SHP77 treated with DMSO at 0.1 percent for 48 hours (cell line): ENCODE results near the gene ACOXL.
"Not testable (repeated sequence)": the region's sequence is repeated elsewhere in the genome, so short reads cannot be mapped to it uniquely, and the experiment has no call there.

Source experiments
- DNase-seq: peaks from one replicate; lab custom pipeline; 2025; lab: John Stamatoyannopoulos, UW

ACOXL gene

GRCh38 chr2:111041398-111042202 is 309.2 kb downstream of the ACOXL start:
- DNase-seq, result no peak

- DNase-seq, result no peak
Observed at GRCh38 chr2:111042261-111042660, 309.9 kb downstream of the ACOXL start.

DNA sequence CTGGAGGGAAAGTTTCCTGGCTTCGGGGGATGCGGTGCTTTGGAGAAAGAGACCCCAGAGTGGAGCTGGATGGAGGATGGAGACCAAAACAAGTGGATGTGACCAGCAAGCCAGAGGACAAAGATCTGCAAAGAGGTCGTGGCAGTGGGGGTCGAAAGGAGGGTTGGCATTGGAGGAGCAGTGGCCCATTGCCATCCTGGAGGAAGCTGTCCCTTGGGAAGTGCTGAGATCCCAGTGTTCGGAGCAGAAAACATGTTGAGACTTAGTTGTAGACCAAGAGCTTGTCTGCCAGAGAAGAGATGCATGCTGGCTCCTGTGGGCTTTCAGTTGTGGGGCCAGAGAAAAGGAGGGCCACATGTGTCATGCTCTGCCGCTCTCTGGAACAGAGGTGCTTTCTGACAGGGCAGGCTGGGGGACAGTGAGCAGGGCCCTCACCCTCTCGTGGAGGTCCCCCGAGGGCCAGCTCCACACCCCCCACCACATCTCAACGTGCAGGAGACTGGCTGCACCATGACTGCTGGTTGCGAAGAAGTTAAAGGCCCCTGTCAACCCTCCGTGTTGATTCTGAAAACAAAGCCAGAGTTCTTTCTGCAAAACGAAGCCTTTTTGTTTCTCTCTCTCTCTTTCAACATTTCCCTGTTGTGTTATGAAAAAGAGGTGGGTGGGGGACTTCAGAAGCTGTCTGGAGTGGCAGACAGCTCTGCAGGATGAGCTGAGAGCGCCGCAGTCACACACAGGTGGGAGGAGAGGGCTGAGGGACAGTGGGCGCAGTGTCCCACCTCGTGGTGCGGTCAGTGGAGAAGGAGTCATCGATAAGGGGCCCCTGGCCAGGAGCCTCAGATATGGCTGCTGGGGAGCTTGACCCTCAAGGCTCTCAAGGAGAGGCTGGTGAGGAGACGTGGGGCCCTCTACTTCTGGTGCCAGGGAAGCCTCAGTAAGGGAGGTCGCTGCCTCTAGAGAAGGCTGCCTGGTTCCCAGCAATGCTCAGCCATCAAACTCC is 310.7 kb downstream of the ACOXL start:
- no peak for DNase-seq

DNA sequence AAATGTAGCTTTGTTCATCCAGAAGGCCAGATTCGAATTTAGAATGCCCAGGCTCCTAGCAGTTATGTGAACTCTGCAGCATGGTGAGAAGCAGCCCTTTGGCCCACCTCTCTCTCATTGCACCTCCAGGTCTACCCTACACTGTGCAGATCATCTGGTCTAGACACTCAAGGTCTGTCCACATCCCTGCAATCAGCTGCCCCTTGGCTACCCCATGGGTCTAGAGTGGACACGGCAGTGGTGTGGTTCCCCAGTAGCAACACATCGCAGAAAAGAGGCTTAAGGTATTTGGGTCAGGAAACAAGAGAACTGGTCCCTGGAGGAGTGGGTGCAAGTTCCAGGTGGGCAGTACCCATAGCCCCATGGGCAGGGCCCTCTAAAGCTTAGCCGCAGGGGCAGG is 311.7 kb downstream of the ACOXL start:
- DNase-seq, result no peak

DNA sequence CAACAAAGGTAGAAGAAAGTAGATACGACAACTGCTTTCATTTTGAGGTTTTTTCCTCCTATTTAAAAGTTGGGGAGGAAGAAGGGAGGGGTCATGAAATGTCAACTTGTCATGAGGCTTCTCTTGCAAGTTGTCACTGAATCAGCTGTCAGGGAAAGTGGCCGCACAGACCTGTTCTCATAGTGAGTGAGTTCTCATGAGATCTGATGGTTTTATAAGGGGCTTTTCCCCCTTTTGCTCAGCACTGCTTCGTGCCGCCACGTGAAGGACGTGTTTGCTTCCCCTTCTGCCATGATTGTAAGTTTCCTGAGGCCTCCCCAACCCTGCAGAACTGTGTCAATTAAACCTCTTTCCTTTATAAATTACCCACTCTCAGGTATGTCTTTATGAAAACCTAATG is 312.9 kb downstream of the ACOXL start:
- DNase-seq, result not testable (repeated sequence)

DNA sequence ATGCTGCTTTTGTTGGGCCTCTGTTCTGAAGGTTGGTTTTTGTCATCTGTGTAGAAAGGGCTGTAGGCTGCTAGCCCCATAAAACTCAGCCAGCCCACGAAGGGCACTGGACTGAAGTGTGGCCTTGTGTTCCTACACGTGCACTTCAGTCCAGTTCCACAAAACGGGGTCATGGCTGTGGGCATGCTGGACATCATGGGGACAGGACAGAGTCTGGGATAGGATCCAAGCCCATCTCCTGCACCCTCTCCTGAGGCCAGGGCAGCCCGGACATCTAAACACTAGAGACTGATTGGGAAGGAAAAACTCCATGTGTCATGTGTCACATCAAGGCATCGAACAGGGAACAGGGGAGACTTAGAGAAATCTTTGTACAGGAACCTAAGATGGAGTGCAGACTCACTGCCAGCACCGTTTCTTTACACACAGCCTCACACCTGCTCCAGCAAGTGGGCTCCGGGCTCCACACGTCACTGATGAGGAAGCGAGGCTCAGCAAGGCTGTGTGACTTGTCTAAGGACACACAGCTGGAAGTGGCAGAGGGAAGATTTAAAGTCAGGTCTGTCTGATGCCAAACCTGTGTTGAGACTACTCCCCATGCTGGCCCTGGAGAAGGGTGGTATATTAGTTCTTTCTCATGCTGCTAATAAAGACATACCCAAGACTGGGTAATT is 313.5 kb downstream of the ACOXL start:
- DNase-seq, result no peak

DNA sequence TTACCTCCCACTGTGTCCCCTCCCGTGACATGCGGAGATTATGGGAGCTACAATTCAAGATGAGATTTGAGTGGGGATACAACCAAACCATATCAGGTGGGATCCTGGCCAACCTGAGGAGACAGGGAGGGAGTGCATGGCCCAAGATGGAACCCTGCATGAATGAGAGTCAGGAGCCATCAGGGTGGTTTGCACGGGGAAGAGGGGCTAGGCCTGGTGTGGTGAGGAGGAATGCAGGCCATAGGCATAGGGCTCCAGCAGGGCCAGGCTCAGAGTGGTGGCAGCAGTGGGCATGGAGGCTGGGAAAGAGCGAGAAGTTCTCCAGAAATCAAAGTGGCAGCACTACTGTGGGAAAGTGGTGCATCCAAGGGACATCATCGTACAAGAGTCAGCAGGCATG is 314.3 kb downstream of the ACOXL start:
- DNase-seq, result no peak

DNA sequence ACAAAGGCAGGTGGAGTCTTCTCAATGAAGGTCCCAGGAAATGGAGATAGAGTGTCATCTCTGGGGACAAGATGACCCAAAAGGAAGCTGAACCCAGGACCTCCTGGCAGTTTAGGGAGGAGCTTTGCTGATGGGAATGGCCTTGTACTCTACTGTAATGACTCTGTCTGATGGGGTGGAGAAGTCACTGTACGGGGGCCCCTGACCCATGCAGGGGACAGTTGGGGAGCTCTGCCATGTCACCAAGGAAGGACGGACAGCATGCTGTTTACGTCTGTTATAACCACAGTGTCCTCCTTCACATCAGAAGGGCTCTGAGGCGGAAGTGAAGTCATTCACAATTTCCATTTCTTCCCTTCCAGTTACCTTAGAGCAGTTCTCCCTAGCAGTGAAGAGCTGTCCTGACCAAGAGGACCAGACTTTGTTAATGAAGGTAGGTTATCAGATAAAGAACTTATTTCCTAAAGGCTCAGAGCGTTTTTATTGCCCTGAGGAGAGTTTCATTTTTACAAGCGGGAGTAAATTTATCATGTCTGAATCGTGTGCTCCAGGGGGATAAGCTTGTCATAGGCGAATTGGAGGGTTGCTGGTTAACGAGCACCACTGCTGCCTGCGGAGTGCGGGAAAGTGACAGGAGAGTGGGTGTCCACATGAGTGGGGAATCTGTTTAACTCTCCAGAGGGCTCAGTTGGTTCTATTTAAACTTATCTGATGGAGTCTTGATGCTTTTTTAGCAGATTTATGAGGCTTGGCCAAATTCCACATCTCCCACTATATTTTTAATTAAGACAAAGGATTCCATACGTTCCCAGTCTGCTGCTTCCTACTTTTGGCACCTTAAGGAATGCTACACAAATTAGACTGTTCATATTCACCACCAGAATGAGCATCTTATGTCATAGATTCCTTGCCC is 316.7 kb downstream of the ACOXL start:
- no peak for DNase-seq

DNA sequence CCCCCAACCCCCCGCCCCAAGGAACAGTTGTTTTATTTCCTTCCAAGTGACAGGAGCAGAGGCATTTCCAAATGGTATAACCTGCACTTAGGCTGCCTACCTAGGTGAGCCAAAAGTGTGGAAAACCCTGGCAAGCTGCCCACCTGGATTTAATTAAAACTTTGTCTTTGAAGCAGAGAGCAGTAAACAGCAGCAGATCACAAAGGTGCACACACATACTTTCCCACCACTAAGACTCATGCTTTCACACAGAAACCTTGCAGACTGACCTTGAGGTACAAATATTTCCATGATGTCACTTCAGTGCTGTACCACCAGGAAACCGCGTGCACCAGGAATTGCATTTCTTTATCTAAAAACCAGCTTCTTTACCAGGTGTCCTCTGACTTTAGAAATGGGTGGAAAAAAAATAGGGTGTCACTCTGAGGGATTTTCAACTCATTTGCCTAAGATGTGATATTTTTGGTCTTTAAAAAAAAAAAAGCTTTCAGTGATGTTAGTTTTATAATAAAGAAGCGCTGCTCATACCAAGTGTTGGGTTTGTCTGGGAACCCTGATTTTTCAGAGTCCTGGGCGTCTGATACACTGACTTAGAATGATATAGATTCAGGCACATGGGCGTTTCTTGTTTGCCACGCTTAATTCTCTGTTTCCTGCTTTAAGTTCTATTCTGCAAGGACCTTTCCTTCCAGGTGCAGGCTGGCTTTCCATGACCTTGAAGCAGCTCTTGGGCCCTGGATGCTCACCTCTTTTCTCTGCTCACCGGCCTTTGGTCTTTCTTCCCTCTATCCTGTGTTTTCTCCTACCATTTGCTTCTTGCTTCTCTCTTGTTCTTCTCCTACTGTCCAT is 317.6 kb downstream of the ACOXL start:
- no peak for DNase-seq

GRCh38 chr2:111050701-111051376 is 318.5 kb downstream of the ACOXL start:
- DNase-seq, result no peak

GRCh38 chr2:111052621-111053020 is 320.2 kb downstream of the ACOXL start:
- no peak for DNase-seq

DNA sequence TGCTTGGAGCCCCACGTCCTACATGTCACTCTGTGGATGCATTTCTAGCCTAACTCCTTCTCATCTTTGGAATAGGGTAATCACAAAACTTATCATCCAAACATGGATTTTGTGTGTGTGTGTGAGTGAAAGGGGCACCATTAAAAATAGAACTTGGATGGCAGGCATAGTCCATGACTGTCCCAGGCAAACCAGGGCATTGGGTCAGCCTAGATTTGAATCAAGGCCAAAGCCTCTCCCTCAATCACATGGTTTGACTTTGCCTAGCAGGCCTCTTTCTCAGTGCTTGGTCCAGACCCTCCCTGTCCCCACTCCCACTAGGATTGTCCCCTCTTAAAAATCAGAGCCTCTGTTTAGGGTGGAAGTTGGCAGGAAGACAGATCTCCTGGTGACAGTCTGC is 320.9 kb downstream of the ACOXL start:
- DNase-seq, result no peak

DNA sequence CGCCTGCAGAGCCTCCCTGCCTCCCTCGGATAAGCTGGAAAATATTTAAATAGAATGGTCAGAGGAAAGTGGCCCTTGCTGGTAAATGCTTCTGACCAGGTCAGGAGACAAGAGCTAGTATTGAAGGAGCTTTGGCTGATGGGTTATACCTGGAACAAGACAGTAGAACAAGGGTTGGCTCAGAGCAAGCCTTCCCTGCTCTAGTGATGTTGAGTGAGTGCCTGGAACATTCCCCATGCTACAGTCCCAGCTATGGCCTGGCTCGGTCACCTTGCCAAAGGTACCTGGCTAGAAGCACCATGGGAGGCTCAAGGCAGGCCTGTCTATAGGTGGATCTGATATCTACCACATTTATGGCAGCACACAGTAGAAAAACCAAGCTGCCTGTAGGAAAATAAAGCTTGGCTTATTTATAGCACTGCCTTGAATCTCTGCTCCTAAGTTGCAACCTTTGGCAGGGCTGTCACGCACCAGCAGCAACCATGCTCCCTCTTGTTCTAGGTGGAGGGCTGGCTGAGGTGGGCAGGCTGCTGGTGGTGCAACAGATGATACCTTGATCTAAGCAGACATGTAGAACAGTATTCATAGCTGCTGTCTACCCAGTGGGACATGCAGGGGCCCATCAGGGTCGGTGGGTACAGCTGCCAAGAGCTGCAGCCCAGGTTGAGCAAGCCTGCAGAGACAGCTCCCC is 321.6 kb downstream of the ACOXL start:
- no peak for DNase-seq

DNA sequence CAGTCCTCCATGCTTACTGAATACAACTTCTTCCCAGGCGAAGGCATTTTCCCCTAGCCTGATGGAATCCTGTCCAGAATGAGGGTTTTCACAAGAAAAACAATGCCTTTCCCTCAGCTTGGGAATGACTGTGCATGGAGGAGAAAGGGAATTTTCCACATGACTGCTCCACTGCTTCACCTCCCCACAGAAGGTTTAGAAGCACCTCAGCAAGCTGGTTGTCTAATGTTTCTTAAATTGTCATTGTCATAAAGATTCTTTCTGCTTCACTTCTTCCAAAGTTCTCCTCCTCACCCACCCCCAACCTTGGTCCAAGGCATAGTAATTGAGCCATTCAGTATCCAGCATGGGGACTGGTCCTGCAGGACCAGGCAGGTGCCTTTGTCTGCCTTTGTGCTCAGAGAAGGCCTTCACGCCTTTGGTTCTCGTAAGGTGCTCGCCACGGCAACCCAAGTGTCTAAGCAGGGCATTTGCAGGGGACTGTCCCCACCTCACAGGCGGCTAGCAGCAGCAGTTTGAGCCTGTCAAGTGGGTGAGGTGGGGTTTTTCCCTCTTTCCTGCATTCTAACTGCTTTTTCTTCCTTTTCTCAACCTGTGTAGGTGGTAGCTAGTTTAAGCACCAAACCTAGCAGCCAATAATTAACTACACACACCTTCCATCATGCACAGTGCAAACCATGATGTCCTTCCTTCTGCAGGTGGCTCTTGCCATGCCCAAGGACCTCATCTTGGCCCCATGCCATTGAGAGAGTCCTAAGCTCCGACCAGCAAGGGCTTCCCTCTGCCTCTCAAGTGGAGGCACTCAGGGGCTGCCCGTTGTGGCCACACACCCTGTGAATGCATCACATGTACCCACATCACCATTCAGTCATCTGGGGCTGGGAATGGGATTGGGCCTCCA is 322.7 kb downstream of the ACOXL start:
- DNase-seq, result no peak

- no peak for DNase-seq
Observed at GRCh38 chr2:111055735-111056134, 323.4 kb downstream of the ACOXL start.

- DNase-seq, result no peak
Observed at GRCh38 chr2:111057045-111057444, 324.7 kb downstream of the ACOXL start.

DNA sequence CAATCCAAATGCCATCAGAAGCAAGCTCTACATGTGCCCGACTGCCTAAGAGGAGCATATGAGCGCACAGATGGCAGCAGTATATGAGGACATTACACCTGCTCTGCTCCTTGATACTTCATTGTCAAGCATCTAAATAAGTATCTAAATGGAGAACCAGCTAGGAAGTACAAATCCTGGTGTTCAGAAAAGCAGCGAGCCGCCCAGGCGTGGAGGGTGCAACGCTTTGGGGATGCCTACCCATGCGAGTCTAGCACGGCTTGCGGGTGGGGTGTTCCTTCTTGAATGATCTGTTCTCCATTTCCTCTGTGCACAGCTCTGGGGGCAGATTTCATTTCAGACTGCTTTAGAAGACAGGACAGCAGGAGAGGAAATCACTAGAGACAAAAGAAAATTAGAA is 325.3 kb downstream of the ACOXL start:
- no peak for DNase-seq

GRCh38 chr2:111058264-111058663 is 325.9 kb downstream of the ACOXL start:
- DNase-seq, result no peak
